Measurements from ENCODE around the gene ABI2.

Gene ABI2

DNA sequence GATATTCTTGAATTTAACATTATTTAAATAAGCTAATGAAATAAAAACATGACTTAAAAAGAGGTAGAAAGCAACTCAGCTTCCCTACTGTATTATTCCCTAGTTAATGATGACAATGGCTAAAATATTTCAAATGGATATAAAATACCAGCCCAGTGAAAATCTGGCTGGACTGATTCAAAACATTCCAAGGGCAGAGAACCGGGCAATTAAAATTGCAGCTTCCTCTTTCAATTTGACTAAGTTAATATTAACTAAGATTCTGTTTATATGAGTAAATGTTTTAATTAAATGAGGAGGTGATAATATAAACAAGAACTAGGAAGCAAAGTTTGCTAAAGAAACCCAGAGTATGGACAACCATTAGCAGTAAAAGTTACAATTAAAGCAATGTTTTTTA lies 141.4 kb downstream of the ABI2 start:
- in situ Hi-C loops (cut with MboI; ENCODE audit: low sequenced_read_pairs), result loop anchor here (25.0 kb wide), 1 partner anchor 882 kb away; no protein-coding TSS in a partner anchor

DNA sequence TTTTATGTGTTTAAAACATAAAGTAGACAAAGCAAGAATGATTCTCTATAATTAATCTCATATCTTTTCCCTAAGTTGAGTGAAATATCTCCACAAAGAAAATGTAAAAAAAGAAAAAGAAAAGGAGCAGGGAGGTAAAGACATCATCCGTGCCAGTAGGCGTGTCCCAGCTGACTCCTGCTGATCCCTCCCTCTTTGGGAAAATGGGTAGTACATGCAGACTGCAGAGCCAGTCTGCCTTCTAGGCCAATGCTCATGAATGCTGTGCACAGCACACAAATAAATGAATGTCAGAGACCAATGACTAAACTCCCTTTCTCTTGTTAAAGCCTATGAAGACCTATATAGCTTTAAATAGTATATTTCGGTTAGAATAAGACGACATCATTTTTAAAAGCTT lies 142.2 kb downstream of the ABI2 start:
- in situ Hi-C loops (cut with MboI; ENCODE audit: low sequenced_read_pairs), result loop anchor here (25.0 kb wide), 1 partner anchor 883 kb away; no protein-coding TSS in a partner anchor

DNA sequence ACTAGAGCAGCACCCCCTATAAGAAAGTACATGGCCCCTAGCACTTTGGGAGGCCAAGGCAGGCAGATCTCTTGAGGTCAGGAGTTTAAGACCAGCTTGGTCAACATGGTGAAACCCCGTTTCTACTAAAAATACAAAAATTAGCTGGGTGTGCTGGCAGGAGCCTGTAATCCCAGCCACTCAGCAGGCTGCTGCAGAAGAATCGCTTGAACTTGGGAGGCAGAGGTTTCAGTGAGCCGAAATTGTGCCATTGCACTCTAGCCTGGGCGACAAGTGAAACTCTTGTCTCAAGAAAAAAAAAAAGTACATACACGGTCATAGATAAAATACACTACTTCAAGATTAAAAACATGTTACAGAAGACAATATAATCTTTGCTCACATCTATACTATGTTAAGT lies 143.1 kb downstream of the ABI2 start:
- in situ Hi-C loops (cut with MboI; ENCODE audit: low sequenced_read_pairs), result loop anchor here (25.0 kb wide), 1 partner anchor 884 kb away; no protein-coding TSS in a partner anchor

DNA sequence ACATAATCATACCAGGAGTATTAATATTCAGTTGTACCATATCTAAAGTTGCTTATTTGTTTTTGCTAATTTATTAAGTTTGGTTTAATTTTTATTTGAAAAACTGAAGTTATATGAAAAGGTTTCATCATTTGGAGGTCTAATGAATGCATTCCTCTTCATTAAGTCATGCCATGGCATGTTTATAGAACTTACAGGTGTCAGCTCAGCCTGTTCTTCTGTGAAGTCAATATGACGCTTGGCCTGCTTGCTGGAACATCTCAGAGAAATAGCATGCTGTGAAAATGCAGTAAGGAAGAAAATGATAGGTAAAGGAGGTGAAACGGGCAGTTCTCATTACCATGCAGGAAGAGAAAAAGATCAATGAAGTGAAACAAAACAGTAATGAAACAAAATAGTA lies 148.7 kb downstream of the ABI2 start:
- in situ Hi-C loops (cut with MboI; ENCODE audit: low sequenced_read_pairs), result loop anchor here (25.0 kb wide), 1 partner anchor 335 kb away; no protein-coding TSS in a partner anchor

DNA sequence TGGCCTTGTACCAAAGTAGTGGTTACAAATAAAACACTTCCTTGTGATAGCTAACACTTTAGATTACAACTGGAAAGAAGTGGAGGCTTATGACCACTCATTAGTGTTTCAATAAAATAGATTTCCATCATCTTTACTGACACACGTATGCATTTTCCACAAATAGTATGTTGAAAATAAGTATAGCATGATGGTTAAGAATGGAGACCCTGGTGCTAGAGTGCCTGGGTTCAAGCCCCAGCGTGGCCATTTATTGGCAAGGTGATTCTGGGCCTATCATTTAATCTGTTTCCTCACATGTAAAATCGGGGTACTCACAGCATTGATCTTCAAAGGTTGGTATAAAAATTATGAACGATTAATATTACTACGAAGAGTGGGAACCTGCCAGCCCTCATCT lies 152.4 kb downstream of the ABI2 start:
- in situ Hi-C loops (cut with MboI; ENCODE audit: low sequenced_read_pairs), result loop anchor here (25.0 kb wide), 1 partner anchor 332 kb away; no protein-coding TSS in a partner anchor

DNA sequence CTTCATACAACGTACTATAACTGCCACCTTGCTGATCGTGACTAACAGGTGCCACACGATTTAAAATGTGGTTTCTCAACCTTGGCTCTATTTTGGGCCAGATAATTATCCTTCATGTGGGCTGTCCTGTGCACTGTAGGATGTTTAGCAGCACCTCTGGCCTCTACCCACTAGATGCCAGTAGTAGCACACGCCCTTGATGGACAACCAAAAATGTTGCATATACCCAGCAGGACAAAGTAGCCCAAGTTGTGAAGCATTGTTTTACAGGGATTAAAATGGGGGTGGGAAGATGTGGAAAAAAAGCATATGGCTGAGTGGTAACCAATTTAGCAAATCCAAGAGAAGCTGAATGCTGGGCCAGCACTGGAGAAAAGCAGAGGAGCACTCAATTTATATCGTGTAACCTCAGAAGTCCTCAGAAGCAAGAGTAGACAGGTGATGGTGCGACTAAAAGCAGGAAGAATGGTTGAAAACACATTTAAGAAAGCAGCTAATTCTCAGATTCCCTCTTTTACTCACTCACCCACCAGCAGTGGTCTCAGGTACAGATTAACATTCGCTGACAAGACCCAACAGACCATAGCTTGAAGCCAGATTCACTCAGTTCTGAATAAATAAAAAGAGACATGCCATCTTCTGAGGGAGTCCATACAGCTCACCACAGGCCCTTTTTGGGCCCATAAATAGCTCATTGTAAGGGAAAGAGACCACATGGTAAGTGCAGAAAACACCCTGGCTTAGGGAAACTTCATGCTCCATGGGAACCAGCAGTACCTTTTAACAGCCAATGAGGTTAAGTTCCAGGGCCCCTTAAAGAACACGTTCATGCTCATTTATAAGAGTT lies 156.3 kb downstream of the ABI2 start:
- in situ Hi-C loops (cut with MboI; ENCODE audit: low sequenced_read_pairs), result loop anchor here (25.0 kb wide), 1 partner anchor 328 kb away; no protein-coding TSS in a partner anchor

DNA sequence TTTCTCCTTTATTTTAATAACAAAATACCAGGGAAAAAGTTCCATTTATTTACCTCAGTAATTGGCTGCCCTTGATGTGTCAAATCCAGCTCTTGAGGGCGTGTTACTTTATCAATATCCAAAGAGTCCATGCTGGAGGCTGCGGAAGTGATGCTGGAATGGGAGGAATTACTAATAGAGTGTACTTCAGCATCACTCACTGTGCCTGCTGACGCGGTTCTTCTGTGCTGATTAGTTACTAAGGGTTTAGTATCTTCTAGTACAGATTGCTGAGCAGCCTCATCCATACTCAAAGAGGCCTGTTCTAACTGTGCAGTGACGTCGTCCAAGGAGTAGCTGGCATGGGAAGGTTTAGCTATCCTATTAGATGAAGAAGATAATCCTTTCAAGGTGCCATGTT lies 161.3 kb downstream of the ABI2 start:
- in situ Hi-C loops (cut with MboI; ENCODE audit: low sequenced_read_pairs), result loop anchor here (25.0 kb wide), 1 partner anchor 323 kb away; no protein-coding TSS in a partner anchor

DNA sequence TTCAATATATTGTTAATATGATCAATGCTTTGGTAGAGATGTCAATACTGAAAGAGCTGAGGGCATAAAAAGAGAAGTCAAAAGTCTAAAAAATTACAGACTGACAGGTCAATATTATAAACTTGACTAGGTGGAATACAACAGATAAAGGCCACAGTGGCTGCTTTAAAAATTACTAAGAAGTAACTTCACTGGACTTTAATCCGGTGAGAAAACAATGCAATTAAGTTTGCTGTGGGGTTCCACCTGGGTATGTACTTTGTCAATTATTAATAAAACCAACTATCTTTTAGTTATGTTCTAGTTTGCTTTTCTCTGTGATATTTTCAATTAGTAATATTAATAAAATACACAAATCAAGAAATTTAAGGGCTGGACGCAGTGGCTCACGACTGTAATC lies 162.2 kb downstream of the ABI2 start:
- in situ Hi-C loops (cut with MboI; ENCODE audit: low sequenced_read_pairs), result loop anchor here (25.0 kb wide), 1 partner anchor 322 kb away; no protein-coding TSS in a partner anchor

DNA sequence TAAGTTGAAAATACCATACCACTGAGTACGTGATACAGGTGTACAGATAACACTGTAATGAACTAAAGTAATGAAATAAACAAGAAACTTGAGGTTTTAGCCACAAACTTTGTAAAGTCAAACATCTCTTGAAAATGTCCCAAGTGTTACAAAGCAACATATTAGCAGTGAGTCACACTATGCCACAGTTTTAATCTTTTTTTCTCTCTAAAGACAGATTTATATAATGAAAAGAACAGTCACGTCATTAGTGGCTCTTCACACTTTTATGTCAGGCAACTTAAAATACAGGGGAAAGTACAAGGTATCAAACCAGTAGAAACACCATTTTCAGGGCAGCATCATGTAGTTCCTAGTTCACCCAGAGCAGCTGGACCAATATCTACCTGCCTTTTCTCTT lies 164.8 kb downstream of the ABI2 start:
- in situ Hi-C loops (cut with MboI; ENCODE audit: low sequenced_read_pairs), result loop anchor here (25.0 kb wide), 1 partner anchor 319 kb away; no protein-coding TSS in a partner anchor

Data from HL-60/S4 treated with retinoic acid at 250 ng/mL for 4 days and 3 days (cell line).